HepG2 (cell line): ENCODE data around the gene HES3. TPM values are rescaled to one million over a fixed set of nuclear protein-coding genes. Genes with fewer than 3 reads are reported as not detected.

Experiments used
- BRCA1 ChIP-seq: sonication (generic); formaldehyde crosslinking; IDR thresholded peaks from 2 replicates; pipeline ENCODE4 v1.4.0; 2020; ENCODE audit warnings: missing genetic modification reagents
- CEBPG ChIP-seq: IDR thresholded peaks from 2 replicates; pipeline ENCODE4 v1.6.1; 2016
- ETV5 ChIP-seq: IDR thresholded peaks from 2 replicates; pipeline ENCODE4 v1.6.1; 2018; ENCODE audit warnings: missing biosample characterization, missing genetic modification reagents, inconsistent platforms, borderline replicate concordance
- KAT2B ChIP-seq: fragments of 150-350 bp; IDR thresholded peaks from 2 replicates; pipeline ENCODE4 v1.6.1; 2014; ENCODE audit warnings: low read depth, low read length, borderline replicate concordance
- MAFF ChIP-seq: IDR thresholded peaks from 2 replicates; pipeline ENCODE4 v1.6.1; 2011; ENCODE audit warnings: low read depth, low read length, improper control_type of control experiment
- MEIS2 ChIP-seq: sonication (generic); formaldehyde crosslinking; IDR thresholded peaks from 2 replicates; pipeline ENCODE4 v1.9.0; 2021; ENCODE audit warnings: mild to moderate bottlenecking, missing genetic modification reagents
- NONO ChIP-seq, 2 experiments: fragments of 450-650 bp in 1 of 2; sonication (generic) in 1 of 2; formaldehyde crosslinking in 1 of 2; IDR thresholded peaks in 1 of 2; conservative IDR thresholded peaks in 1 of 2; 2 replicates each; pipeline versions ENCODE4 v1.6.1 to v1.8.0; 2017 to 2022; ENCODE audit warnings: mild to moderate bottlenecking in 1 of 2, missing genetic modification reagents in 1 of 2, moderate library complexity in 1 of 2
- REL ChIP-seq: sonication (generic); formaldehyde crosslinking; conservative IDR thresholded peaks from 2 replicates; pipeline ENCODE4 v1.8.0; 2022; ENCODE audit warnings: mild to moderate bottlenecking, missing genetic modification reagents, moderate library complexity
- SKI ChIP-seq: fragments of 450-650 bp; IDR thresholded peaks from one replicate; pipeline ENCODE4 v1.6.1; 2018; ENCODE audit warnings: mild to moderate bottlenecking; ENCODE audit not compliant: partially characterized antibody
- ZBTB1 ChIP-seq: sonication (generic); formaldehyde crosslinking; IDR thresholded peaks from 2 replicates; pipeline ENCODE4 v1.4.0; 2020; ENCODE audit warnings: missing genetic modification reagents, borderline replicate concordance
- ZC3H4 ChIP-seq: sonication (generic); formaldehyde crosslinking; IDR thresholded peaks from 2 replicates; pipeline ENCODE4 v1.4.0; 2020; ENCODE audit warnings: missing genetic modification reagents, borderline replicate concordance
- ZNF20 ChIP-seq: sonication (generic); formaldehyde crosslinking; IDR thresholded peaks from 2 replicates; pipeline ENCODE4 v1.4.0; 2020; ENCODE audit warnings: mild to moderate bottlenecking, moderate library complexity, missing genetic modification reagents
- ZNF281 ChIP-seq: sonication (generic); formaldehyde crosslinking; IDR thresholded peaks from 2 replicates; pipeline ENCODE4 v1.4.0; 2020; ENCODE audit warnings: missing genetic modification reagents, borderline replicate concordance
- ZNF556 ChIP-seq: sonication (generic); formaldehyde crosslinking; IDR thresholded peaks from 2 replicates; pipeline ENCODE4 v1.4.0; 2020; ENCODE audit warnings: mild to moderate bottlenecking, missing genetic modification reagents, borderline replicate concordance
- ZNF598 ChIP-seq: sonication (generic); formaldehyde crosslinking; IDR thresholded peaks from 2 replicates; pipeline ENCODE4 v1.5.1; 2020; ENCODE audit warnings: mild to moderate bottlenecking, missing genetic modification reagents, borderline replicate concordance
- ZNF672 ChIP-seq: sonication (generic); formaldehyde crosslinking; IDR thresholded peaks from 2 replicates; pipeline ENCODE4 v1.8.1; 2022; ENCODE audit warnings: missing genetic modification reagents
- polyA plus RNA-seq, 8 experiments: library from polyadenylated mRNA; depleted of rRNA in 3 of 8; stranded (reverse) in 7 of 8; unstranded in 1 of 8; fragments of >200 nt; fragmentation: Illumina TruSeq in 4 of 8; extraction: Trizol in 4 of 8; gene quantifications; 2 replicates each; pipeline versions ENCODE4 v1.2.1 to v1.2.3, GENCODE V29; 2011 to 2016; ENCODE audit warnings: low read depth in 4 of 8, missing spikeins in 1 of 8, mixed read lengths in 1 of 8; ENCODE audit not compliant: insufficient read depth in 1 of 8
- total RNA-seq, 5 experiments: library from RNA; depleted of rRNA; stranded (reverse); fragments of >200 nt; fragmentation: Illumina TruSeq; extraction: Trizol; gene quantifications; 2 replicates each; pipeline ENCODE4 v1.2.3, GENCODE V29; 2016; ENCODE audit warnings: low read depth in 1 of 5
- TF ChIP-seq, protein P1 (sequence below): sonication (generic); formaldehyde crosslinking; IDR thresholded peaks from 2 replicates; pipeline ENCODE4 v1.4.0; 2020; ENCODE audit warnings: missing genetic modification reagents
- TF ChIP-seq, protein P2 (sequence below): sonication (generic); formaldehyde crosslinking; IDR thresholded peaks from 2 replicates; pipeline ENCODE4 v1.5.0; 2020; ENCODE audit warnings: missing genetic modification reagents
- TF ChIP-seq, protein P3 (sequence below): sonication (generic); formaldehyde crosslinking; IDR thresholded peaks from 2 replicates; pipeline ENCODE4 v1.4.0; 2020; ENCODE audit warnings: mild to moderate bottlenecking, missing genetic modification reagents
- TF ChIP-seq, protein P4 (sequence below): sonication (generic); formaldehyde crosslinking; IDR thresholded peaks from 2 replicates; pipeline ENCODE4 v1.8.1; 2022; ENCODE audit warnings: mild to moderate bottlenecking, missing genetic modification reagents
- TF ChIP-seq, protein P5 (sequence below): sonication (generic); formaldehyde crosslinking; IDR thresholded peaks from 2 replicates; pipeline ENCODE4 v1.9.0; 2021; ENCODE audit warnings: missing genetic modification reagents, borderline replicate concordance

Gene HES3
- total and polyA plus RNA-seq, 2 of the 13 experiments (the other 11 are each of a cell fraction or from before 2014, with no cell fraction given): not detected

GRCh38 chr1:6245086-6245868 is 1.3 kb downstream of the HES3 start (continued):
- TF ChIP-seq, protein P1, sequence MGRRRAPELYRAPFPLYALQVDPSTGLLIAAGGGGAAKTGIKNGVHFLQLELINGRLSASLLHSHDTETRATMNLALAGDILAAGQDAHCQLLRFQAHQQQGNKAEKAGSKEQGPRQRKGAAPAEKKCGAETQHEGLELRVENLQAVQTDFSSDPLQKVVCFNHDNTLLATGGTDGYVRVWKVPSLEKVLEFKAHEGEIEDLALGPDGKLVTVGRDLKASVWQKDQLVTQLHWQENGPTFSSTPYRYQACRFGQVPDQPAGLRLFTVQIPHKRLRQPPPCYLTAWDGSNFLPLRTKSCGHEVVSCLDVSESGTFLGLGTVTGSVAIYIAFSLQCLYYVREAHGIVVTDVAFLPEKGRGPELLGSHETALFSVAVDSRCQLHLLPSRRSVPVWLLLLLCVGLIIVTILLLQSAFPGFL (CRISPR knock-in tag): peak; percentile 73; the same call in 1 of the 2 replicates
- TF ChIP-seq MEIS2 (CRISPR knock-in tag) (peak; percentile 99), CEBPG (peak; percentile 58; the same call in 1 of the 2 replicates), ZNF20 (CRISPR knock-in tag) (peak; percentile 93), ZC3H4 (CRISPR knock-in tag) (0 out of 2 replicates have a peak, but pooled peaks have one; percentile 62), ZNF281 (CRISPR knock-in tag) (peak; percentile 84), NONO (IDR thresholded peaks at IDR 0.05) (no peak), NONO (CRISPR knock-in tag; conservative IDR thresholded peaks at IDR 0.05) (peak; percentile 88), KAT2B (no peak), ZNF672 (CRISPR knock-in tag) (peak; percentile 93; the same call in 1 of the 2 replicates), REL (CRISPR knock-in tag) (peak; percentile 99), SKI (peak; percentile 62), MAFF (no peak), ZNF598 (CRISPR knock-in tag) (peak; percentile 93), ZBTB1 (CRISPR knock-in tag) (peak; percentile 82; the same call in 1 of the 2 replicates), BRCA1 (CRISPR knock-in tag) (peak; percentile 99), ETV5 (CRISPR knock-in tag) (peak; percentile 71), ZNF556 (CRISPR knock-in tag) (peak; percentile 79; the same call in 1 of the 2 replicates)
- TF ChIP-seq, protein P2, sequence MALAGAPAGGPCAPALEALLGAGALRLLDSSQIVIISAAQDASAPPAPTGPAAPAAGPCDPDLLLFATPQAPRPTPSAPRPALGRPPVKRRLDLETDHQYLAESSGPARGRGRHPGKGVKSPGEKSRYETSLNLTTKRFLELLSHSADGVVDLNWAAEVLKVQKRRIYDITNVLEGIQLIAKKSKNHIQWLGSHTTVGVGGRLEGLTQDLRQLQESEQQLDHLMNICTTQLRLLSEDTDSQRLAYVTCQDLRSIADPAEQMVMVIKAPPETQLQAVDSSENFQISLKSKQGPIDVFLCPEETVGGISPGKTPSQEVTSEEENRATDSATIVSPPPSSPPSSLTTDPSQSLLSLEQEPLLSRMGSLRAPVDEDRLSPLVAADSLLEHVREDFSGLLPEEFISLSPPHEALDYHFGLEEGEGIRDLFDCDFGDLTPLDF (CRISPR knock-in tag): peak; percentile 84
- TF ChIP-seq, protein P3, sequence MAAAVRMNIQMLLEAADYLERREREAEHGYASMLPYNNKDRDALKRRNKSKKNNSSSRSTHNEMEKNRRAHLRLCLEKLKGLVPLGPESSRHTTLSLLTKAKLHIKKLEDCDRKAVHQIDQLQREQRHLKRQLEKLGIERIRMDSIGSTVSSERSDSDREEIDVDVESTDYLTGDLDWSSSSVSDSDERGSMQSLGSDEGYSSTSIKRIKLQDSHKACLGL (CRISPR knock-in tag): peak; percentile 99
- TF ChIP-seq, protein P4, sequence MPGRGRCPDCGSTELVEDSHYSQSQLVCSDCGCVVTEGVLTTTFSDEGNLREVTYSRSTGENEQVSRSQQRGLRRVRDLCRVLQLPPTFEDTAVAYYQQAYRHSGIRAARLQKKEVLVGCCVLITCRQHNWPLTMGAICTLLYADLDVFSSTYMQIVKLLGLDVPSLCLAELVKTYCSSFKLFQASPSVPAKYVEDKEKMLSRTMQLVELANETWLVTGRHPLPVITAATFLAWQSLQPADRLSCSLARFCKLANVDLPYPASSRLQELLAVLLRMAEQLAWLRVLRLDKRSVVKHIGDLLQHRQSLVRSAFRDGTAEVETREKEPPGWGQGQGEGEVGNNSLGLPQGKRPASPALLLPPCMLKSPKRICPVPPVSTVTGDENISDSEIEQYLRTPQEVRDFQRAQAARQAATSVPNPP (CRISPR knock-in tag): no peak; the same call in 1 of the 2 replicates
- TF ChIP-seq, protein P5, sequence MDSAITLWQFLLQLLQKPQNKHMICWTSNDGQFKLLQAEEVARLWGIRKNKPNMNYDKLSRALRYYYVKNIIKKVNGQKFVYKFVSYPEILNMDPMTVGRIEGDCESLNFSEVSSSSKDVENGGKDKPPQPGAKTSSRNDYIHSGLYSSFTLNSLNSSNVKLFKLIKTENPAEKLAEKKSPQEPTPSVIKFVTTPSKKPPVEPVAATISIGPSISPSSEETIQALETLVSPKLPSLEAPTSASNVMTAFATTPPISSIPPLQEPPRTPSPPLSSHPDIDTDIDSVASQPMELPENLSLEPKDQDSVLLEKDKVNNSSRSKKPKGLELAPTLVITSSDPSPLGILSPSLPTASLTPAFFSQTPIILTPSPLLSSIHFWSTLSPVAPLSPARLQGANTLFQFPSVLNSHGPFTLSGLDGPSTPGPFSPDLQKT: peak; percentile 68; the same call in 1 of the 2 replicates
